Mesothelial cell of epicardium (in vitro differentiated cells): ENCODE results near the gene ABCA6. TPM values are rescaled to one million over a fixed set of nuclear protein-coding genes. Genes with fewer than 3 reads are reported as not detected.

Experiments used
- DNase-seq, 2 experiments: peaks; one replicate each; pipeline ENCODE4 v3.0.0; 2021; ENCODE audit warnings: low spot score in 2 of 2; ENCODE audit not compliant: unreplicated experiment in 2 of 2
- H3K27ac Mint-ChIP-seq: 2 replicates; pipeline ENCODE4 v1.8.0; 2021; ENCODE audit warnings: mixed read lengths
- H3K27me3 Mint-ChIP-seq: 2 replicates; pipeline ENCODE4 v1.8.0; 2021; ENCODE audit warnings: low read depth, mixed read lengths
- H3K36me3 Mint-ChIP-seq: 2 replicates; pipeline ENCODE4 v1.8.0; 2021; ENCODE audit warnings: mixed read lengths
- H3K4me1 Mint-ChIP-seq: 2 replicates; pipeline ENCODE4 v1.8.0; 2021; ENCODE audit warnings: mixed read lengths
- H3K4me3 Mint-ChIP-seq: 2 replicates; pipeline ENCODE4 v1.8.0; 2021; ENCODE audit warnings: mild to moderate bottlenecking, moderate library complexity, mixed read lengths
- H3K9me3 Mint-ChIP-seq: 2 replicates; pipeline ENCODE4 v1.8.0; 2021; ENCODE audit warnings: mixed read lengths
- total RNA-seq: library from RNA; stranded (reverse); gene quantifications from 3 replicates; pipeline ENCODE4 v1.2.1, GENCODE V29; 2021
- TF ChIP-seq, protein P1 (sequence below): fragments of 200-600 bp; sonication (generic); IDR thresholded peaks from one replicate; pipeline ENCODE4 v1.5.0; 2021; ENCODE audit warnings: antibody characterized with exemption; ENCODE audit not compliant: unreplicated experiment

Gene ABCA6
- total RNA-seq, 1 donor from 2014 or later = 0.42 TPM

DNA sequence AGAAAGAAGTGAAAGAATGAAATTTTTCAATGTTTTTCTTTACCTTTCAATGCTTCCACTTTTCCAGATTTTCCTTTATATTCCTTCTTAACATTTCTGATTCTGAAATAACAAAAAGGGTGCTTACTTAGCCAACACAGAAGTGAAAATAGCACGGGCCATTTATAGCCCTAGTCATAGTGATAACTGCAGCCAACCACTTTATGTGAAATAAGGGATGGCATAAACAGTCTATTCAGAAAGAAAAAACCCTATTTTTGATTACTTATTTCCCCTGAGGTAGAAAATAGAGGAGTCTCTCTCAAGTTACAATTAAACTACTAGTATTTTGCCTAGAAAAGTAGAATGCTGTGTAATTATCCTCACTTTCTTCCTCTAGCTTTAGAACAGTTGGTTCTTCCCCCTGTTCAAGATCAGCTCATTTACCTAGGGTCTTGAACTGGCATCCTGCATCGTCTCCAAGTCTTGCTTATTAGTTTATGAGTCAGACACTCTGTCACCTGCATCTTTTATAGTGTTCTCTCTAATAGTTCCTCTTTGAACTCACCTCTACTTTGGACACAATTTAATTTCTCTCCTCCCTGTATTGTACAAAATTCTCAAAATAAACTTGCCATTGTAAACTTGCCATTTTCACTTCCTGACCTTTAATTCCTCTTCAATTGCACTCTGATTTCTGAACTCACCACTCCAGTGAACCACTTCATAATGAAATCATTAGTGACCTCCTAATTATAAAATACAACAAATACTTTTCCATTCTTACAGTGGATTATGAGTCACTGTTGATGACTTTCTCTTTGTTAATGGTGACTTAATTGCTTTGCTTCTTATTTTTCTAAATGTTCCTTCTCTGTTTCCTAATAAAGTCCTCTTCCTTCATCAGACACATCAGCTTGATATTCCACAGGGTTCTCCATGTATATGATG lies 23.6 kb downstream of the ABCA6 start:
- Mint-ChIP-seq H3K27me3 (peaks cover 36% of the 10 kb centered on the region), H3K4me1 (no peaks in the 10 kb centered on the region), H3K4me3 (no peak overlapping the region), H3K36me3 (no peaks in the 10 kb centered on the region), H3K9me3 (no peaks in the 10 kb centered on the region), H3K27ac (no peak overlapping the region)
- no peak for DNase-seq
- TF ChIP-seq, protein P1, sequence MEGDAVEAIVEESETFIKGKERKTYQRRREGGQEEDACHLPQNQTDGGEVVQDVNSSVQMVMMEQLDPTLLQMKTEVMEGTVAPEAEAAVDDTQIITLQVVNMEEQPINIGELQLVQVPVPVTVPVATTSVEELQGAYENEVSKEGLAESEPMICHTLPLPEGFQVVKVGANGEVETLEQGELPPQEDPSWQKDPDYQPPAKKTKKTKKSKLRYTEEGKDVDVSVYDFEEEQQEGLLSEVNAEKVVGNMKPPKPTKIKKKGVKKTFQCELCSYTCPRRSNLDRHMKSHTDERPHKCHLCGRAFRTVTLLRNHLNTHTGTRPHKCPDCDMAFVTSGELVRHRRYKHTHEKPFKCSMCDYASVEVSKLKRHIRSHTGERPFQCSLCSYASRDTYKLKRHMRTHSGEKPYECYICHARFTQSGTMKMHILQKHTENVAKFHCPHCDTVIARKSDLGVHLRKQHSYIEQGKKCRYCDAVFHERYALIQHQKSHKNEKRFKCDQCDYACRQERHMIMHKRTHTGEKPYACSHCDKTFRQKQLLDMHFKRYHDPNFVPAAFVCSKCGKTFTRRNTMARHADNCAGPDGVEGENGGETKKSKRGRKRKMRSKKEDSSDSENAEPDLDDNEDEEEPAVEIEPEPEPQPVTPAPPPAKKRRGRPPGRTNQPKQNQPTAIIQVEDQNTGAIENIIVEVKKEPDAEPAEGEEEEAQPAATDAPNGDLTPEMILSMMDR = no peak

DNA sequence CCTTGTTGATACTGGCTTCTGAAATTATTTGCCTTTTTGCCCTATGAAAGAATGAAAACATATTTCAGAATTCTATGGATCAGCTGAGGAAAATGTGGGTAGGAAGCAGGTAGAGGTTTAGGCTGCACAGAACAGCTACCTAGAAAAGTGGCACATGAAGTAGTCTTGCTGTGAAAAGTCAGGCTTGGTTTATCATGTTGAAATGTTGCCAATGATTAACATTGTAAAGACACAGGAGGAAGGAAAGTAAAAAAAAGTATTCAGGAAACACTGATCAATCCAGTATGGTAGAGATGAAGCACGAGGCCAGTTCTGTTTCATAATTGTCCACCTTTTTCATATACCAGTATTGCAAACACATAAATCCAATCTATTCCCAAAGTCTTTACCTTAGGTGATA lies 29.9 kb downstream of the ABCA6 start:
- Mint-ChIP-seq H3K4me3 (no peak overlapping the region), H3K4me1 (no peaks in the 10 kb centered on the region), H3K27ac (no peak overlapping the region), H3K9me3 (no peaks in the 10 kb centered on the region), H3K27me3 (peaks cover 18% of the 10 kb centered on the region), H3K36me3 (no peaks in the 10 kb centered on the region)
- TF ChIP-seq, protein P1 = no peak
- DNase-seq = no peak

DNA sequence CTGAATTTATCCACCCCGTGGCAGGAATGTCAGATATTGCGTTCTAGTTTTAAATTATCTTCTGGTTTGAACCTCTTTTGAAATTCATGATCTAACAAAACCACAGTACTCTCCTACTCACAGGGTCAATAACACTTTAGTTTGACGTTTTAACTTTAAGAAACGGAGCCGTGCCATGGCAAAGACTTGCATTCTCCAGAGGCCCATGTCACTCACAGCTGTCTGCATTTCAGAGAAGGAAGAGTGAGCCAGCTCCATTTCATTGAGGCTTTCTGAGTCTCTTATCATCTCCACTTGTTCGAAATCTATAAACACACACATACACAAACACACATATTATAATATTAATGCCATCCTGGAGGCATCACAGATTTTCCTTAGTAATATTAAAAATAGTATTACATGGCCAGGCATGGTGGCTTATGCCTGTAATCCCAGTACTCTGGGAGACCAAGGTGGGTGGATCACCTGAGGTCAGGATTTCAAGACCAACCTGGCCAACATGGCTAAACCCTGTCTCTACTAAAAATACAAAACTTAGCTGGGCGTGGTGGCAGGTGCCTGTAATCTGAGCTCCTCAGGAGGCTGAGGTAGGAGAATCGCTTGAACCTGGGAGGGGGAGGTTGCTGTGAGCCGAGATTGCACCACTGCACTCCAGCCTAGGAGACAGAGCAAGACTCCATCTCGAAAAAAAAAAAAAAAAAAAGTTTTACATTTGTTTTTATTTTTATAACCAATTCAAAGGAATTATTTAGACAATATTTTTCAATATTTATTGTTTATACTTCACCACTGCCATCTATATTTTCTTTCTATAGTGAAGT lies 35.6 kb downstream of the ABCA6 start:
- TF ChIP-seq, protein P1 = no peak
- Mint-ChIP-seq H3K27ac (no peak overlapping the region), H3K9me3 (no peaks in the 10 kb centered on the region), H3K36me3 (no peaks in the 10 kb centered on the region), H3K27me3 (peaks cover 18% of the 10 kb centered on the region), H3K4me1 (no peaks in the 10 kb centered on the region), H3K4me3 (no peak overlapping the region)
- no peak for DNase-seq

DNA sequence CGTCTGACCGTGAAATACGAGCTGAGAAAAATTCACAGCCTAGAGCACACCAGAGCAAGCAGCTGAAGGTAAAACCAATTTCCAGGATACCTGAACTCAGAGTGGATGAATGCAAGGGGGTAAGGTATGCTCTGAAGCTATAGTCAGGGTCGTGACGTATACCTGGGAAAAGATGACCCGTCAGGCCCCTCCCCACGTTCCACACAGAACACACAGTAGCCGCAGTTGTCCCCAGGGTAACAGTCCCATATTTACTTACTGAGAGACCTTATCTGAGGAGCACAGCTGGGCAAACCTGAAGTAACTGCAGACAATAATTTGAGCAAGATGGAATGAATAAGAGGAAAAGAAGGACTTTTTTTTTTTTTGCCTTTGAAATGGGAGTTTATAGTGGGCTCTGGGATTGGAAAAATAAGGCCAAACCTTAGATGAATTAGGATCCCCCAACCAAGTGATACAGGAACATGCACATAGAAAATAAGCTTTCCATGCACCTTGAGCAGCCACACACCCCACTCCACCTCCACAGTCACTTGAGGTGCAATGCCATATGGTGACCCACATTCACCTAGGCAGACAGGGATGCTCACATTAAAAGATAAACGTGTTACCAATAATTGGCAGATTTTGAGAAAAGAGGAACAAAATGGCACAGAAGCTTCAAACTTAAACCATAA lies 38.0 kb downstream of the ABCA6 start:
- Mint-ChIP-seq H3K4me1 (no peaks in the 10 kb centered on the region), H3K27ac (no peak overlapping the region), H3K9me3 (no peaks in the 10 kb centered on the region), H3K36me3 (no peaks in the 10 kb centered on the region), H3K4me3 (no peak overlapping the region), H3K27me3 (peaks cover 5% of the 10 kb centered on the region)
- TF ChIP-seq, protein P1 = no peak
- DNase-seq = no peak

DNA sequence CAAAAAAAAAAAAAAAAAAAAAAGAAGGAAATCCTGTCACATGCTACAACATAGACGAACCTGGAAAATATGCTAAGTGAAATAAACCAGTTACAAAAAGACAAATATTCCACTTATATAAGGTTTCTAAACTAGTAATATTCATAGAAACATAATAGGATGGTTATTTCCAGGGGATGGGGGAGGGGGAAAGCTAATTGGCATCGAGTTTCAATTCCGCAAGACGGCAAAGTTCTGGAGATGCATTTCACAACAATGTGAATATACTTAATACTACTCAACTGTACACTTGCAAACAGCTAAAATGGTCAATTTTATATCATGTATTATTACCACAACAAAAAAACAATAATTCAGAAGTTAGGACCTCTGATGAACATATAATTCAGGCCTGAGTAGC lies 43.1 kb downstream of the ABCA6 start:
- Mint-ChIP-seq H3K9me3 (no peaks in the 10 kb centered on the region), H3K27me3 (no peaks in the 10 kb centered on the region), H3K36me3 (no peaks in the 10 kb centered on the region), H3K27ac (no peak overlapping the region), H3K4me1 (no peaks in the 10 kb centered on the region), H3K4me3 (no peak overlapping the region)
- DNase-seq = no peak
- TF ChIP-seq, protein P1 = no peak
